ENCODE measurements around the gene RASSF6.

The RASSF6 gene

DNA sequence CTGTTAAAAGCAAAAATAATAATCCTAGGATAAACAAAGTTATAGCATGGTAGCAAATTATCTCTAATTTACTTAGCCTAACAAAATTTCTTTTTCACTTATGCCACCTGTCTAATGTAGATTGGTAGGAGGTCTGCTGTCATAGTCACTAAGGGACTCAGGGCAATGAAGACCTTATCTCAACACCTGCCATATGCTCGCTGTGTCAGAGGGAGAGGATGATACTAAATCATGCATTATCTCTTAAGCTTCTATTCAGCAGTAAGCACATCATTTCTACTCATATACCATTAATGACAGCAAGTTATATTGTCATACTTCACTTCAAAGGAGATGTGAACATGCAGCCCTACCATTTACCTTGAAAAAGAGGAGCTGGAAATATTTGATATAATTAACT, 94.6 kb downstream of the RASSF6 start (continued):
- TF ChIP-seq, protein P1, sequence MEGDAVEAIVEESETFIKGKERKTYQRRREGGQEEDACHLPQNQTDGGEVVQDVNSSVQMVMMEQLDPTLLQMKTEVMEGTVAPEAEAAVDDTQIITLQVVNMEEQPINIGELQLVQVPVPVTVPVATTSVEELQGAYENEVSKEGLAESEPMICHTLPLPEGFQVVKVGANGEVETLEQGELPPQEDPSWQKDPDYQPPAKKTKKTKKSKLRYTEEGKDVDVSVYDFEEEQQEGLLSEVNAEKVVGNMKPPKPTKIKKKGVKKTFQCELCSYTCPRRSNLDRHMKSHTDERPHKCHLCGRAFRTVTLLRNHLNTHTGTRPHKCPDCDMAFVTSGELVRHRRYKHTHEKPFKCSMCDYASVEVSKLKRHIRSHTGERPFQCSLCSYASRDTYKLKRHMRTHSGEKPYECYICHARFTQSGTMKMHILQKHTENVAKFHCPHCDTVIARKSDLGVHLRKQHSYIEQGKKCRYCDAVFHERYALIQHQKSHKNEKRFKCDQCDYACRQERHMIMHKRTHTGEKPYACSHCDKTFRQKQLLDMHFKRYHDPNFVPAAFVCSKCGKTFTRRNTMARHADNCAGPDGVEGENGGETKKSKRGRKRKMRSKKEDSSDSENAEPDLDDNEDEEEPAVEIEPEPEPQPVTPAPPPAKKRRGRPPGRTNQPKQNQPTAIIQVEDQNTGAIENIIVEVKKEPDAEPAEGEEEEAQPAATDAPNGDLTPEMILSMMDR (tag by site-specific recombination; IDR thresholded peaks at IDR 0.05): no peak
- no peak for TF ChIP-seq ZNF404 (tag by site-specific recombination; IDR thresholded peaks at IDR 0.05)
- no peak for TF ChIP-seq GLI2 (tag by site-specific recombination; IDR thresholded peaks at IDR 0.05; ENCODE audit: borderline replicate concordance, low read depth)
- no peak for TF ChIP-seq GLIS2 (tag by site-specific recombination; IDR thresholded peaks at IDR 0.05)
- no peak for TF ChIP-seq ZNF239 (tag by site-specific recombination; IDR thresholded peaks at IDR 0.05)
- TF ChIP-seq, protein P2, sequence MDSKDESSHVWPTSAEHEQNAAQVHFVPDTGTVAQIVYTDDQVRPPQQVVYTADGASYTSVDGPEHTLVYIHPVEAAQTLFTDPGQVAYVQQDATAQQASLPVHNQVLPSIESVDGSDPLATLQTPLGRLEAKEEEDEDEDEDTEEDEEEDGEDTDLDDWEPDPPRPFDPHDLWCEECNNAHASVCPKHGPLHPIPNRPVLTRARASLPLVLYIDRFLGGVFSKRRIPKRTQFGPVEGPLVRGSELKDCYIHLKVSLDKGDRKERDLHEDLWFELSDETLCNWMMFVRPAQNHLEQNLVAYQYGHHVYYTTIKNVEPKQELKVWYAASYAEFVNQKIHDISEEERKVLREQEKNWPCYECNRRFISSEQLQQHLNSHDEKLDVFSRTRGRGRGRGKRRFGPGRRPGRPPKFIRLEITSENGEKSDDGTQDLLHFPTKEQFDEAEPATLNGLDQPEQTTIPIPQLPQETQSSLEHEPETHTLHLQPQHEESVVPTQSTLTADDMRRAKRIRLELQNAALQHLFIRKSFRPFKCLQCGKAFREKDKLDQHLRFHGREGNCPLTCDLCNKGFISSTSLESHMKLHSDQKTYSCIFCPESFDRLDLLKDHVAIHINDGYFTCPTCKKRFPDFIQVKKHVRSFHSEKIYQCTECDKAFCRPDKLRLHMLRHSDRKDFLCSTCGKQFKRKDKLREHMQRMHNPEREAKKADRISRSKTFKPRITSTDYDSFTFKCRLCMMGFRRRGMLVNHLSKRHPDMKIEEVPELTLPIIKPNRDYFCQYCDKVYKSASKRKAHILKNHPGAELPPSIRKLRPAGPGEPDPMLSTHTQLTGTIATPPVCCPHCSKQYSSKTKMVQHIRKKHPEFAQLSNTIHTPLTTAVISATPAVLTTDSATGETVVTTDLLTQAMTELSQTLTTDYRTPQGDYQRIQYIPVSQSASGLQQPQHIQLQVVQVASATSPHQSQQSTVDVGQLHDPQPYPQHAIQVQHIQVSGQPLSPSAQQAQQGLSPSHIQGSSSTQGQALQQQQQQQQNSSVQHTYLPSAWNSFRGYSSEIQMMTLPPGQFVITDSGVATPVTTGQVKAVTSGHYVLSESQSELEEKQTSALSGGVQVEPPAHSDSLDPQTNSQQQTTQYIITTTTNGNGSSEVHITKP (tag by site-specific recombination; IDR thresholded peaks at IDR 0.05): no peak
- no peak for TF ChIP-seq KLF16 (tag by site-specific recombination; IDR thresholded peaks at IDR 0.05)
- TF ChIP-seq ZNF202 (tag by site-specific recombination; IDR thresholded peaks at IDR 0.05; ENCODE audit: borderline replicate concordance): no peak

DNA sequence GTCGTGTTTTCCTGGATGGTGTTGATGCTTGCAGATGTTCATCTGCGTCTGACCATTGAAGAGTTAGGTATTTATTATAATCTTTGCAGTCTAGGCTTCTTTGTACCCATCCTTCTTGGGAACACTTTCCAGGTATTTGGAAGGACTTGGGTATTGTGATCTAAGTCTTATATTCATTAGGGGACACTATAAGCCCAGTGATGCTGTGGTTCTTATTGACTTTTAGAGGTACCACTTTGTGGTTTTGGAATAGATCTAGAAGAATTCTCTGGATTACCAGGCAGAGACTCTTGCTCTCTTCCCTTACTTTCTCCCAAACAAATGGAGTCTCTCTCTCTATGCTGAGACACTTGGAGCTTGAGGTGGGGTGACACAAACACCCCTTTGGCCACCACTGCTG, 97.1 kb downstream of the RASSF6 start:
- no peak overlapping the region for H3K27ac ChIP-seq (ENCODE audit: extremely low read depth, low read depth, low read length)
- no peaks in the 10 kb centered on the region for H3K9me3 ChIP-seq (ENCODE audit: control insufficient read depth, insufficient read depth, low read depth, low read length)
- H3K4me1 ChIP-seq (ENCODE audit: control insufficient read depth, insufficient read depth, low read length): no peaks in the 10 kb centered on the region
- CTCF ChIA-PET: no interaction called here
- H3K36me3 ChIP-seq (ENCODE audit: control insufficient read depth in 2 of 2, insufficient read depth in 1 of 2, low read length in 2 of 2): no peaks in the 10 kb centered on the region
- no peak overlapping the region for H3K4me3 ChIP-seq (ENCODE audit: low read depth, low read length)
- POLR2A ChIA-PET: no interaction called here
- TF ChIP-seq ZNF654 (tag by site-specific recombination; IDR thresholded peaks at IDR 0.05; ENCODE audit: low read depth): peak; percentile 25; the same call in 1 of the 2 replicates
- TF ChIP-seq, protein P3, sequence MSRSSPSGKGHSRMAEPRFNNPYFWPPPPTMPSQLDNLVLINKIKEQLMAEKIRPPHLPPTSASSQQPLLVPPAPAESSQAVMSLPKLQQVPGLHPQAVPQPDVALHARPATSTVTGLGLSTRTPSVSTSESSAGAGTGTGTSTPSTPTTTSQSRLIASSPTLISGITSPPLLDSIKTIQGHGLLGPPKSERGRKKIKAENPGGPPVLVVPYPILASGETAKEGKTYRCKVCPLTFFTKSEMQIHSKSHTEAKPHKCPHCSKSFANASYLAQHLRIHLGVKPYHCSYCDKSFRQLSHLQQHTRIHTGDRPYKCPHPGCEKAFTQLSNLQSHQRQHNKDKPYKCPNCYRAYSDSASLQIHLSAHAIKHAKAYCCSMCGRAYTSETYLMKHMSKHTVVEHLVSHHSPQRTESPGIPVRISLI (tag by site-specific recombination; IDR thresholded peaks at IDR 0.05): no peak
